ENCODE results near the gene KRT34. TPM values are rescaled to one million over a fixed set of nuclear protein-coding genes. Genes with fewer than 3 reads are reported as not detected.
A peak's percentile ranks its signal among the peaks of the same experiment; 100 is the strongest.

KRT34 gene
- total and polyA plus RNA-seq, 7 donors = not detected

- no peak for DNase-seq
- H3K27me3 ChIP-seq = peaks cover 0 to 26% (median 3%) of the 10 kb centered on the region in 3 donors
- no peak overlapping the region for H3K27ac ChIP-seq
- no peaks in the 10 kb centered on the region for H3K36me3 ChIP-seq
- peaks cover 0 to 13% (median 11%) of the 10 kb centered on the region in 4 donors for H3K4me1 ChIP-seq
- 59 to 68% methylated on average over 4 of the region's 4 CpGs for WGBS, 2 donors
- intact Hi-C loops (cut with DNase I) = no loop called here
- TF ChIP-seq POLR2AphosphoS5 (IDR thresholded peaks at IDR 0.05) (peak in 3 of 4 donors; percentile 49 to 73 (median 66)), CTCF (IDR thresholded peaks at IDR 0.05) (no peak), EP300 (IDR thresholded peaks at IDR 0.05) (no peak), POLR2A (IDR thresholded peaks at IDR 0.05) (no peak)
- H3K9me3 ChIP-seq = no peaks in the 10 kb centered on the region
- no peak overlapping the region for H3K4me3 ChIP-seq
These were observed 39.5 kb upstream of the KRT34 start for GRCh38 chr17:41421617-41422016.

GRCh38 chr17:41421116-41421515, 39.0 kb upstream of the KRT34 start:
- no peak overlapping the region for H3K4me3 ChIP-seq
- DNase-seq = no peak
- WGBS, 2 donors = 71 to 72% methylated on average over 9 of the region's 9 CpGs
- peaks cover 0 to 26% (median 3%) of the 10 kb centered on the region in 3 donors for H3K27me3 ChIP-seq
- no peaks in the 10 kb centered on the region for H3K9me3 ChIP-seq
- TF ChIP-seq POLR2A (IDR thresholded peaks at IDR 0.05) = no peak
- TF ChIP-seq POLR2AphosphoS5 (IDR thresholded peaks at IDR 0.05) = no peak
- no peak for TF ChIP-seq CTCF (IDR thresholded peaks at IDR 0.05)
- TF ChIP-seq EP300 (IDR thresholded peaks at IDR 0.05) = no peak
- H3K27ac ChIP-seq = no peak overlapping the region
- H3K36me3 ChIP-seq = no peaks in the 10 kb centered on the region
- intact Hi-C loops (cut with DNase I) = no loop called here
- peaks cover 0 to 13% (median 12%) of the 10 kb centered on the region in 4 donors for H3K4me1 ChIP-seq

GRCh38 chr17:41420134-41420533, 38.0 kb upstream of the KRT34 start:
- Histone ChIP-seq H3K36me3 (no peaks in the 10 kb centered on the region), H3K9me3 (no peaks in the 10 kb centered on the region), H3K4me3 (no peak overlapping the region), H3K27ac (no peak overlapping the region), H3K27me3 (peaks cover 0 to 26% (median 3%) of the 10 kb centered on the region in 3 donors), H3K4me1 (peaks cover 0 to 17% (median 12%) of the 10 kb centered on the region in 4 donors)
- TF ChIP-seq POLR2AphosphoS5 (IDR thresholded peaks at IDR 0.05) = no peak
- TF ChIP-seq CTCF (IDR thresholded peaks at IDR 0.05) = no peak
- no peak for TF ChIP-seq EP300 (IDR thresholded peaks at IDR 0.05)
- no peak for TF ChIP-seq POLR2A (IDR thresholded peaks at IDR 0.05)
- intact Hi-C loops (cut with DNase I) = no loop called here
- 75 to 83% methylated on average over 4 of the region's 4 CpGs for WGBS, 2 donors
- DNase-seq = no peak

GRCh38 chr17:41419716-41420115, 37.6 kb upstream of the KRT34 start:
- Histone ChIP-seq H3K9me3 (no peaks in the 10 kb centered on the region), H3K27me3 (peaks cover 0 to 23% (median 3%) of the 10 kb centered on the region in 3 donors), H3K27ac (no peak overlapping the region), H3K4me1 (peaks cover 0 to 17% (median 12%) of the 10 kb centered on the region in 4 donors), H3K36me3 (no peaks in the 10 kb centered on the region), H3K4me3 (no peak overlapping the region)
- no peak for TF ChIP-seq POLR2A (IDR thresholded peaks at IDR 0.05)
- TF ChIP-seq POLR2AphosphoS5 (IDR thresholded peaks at IDR 0.05) = no peak
- TF ChIP-seq EP300 (IDR thresholded peaks at IDR 0.05) = no peak
- intact Hi-C loops (cut with DNase I) = no loop called here
- no peak for DNase-seq
- WGBS, 2 donors = 83 to 94% methylated on average over 4 of the region's 4 CpGs

- Histone ChIP-seq H3K27ac (no peak overlapping the region), H3K27me3 (peaks cover 0 to 15% (median 3%) of the 10 kb centered on the region in 3 donors), H3K36me3 (no peaks in the 10 kb centered on the region), H3K4me1 (peaks cover 0 to 17% (median 12%) of the 10 kb centered on the region in 4 donors), H3K9me3 (no peaks in the 10 kb centered on the region), H3K4me3 (no peak overlapping the region)
- TF ChIP-seq POLR2A (IDR thresholded peaks at IDR 0.05) (no peak), EP300 (IDR thresholded peaks at IDR 0.05) (no peak), CTCF (IDR thresholded peaks at IDR 0.05) (no peak), POLR2AphosphoS5 (IDR thresholded peaks at IDR 0.05) (no peak)
- no peak for DNase-seq
- intact Hi-C loops (cut with DNase I) = no loop called here
- 90 to 91% methylated on average over 7 of the region's 7 CpGs for WGBS, 2 donors
These were observed 36.2 kb upstream of the KRT34 start for GRCh38 chr17:41418116-41418860.
